Pancreas (tissue), 10 donors: ENCODE results near the gene KRT76. TPM values are rescaled to one million over a fixed set of nuclear protein-coding genes. Genes with fewer than 3 reads are reported as not detected.
A peak's percentile ranks its signal among the peaks of the same experiment; 100 is the strongest.

ENCODE experiments used
- ATAC-seq, 4 donors: fragments of 200-7000 bp; cut with Tn5 transposase; one replicate each; pipeline versions ENCODE4 v1.8.0 to v1.9.1; 2020; ENCODE audit warnings: mild to moderate bottlenecking in 4 of 4, moderate library complexity in 4 of 4
- DNase-seq, 6 donors: peaks; one replicate each; pipeline ENCODE4 v3.0.0-alpha.2; 2020
- FAIRE-seq: peaks from 2 replicates; lab custom pipeline; 2012; peaks lifted over from hg19 to GRCh38; lab: Jason Lieb, UNC
- H3K27ac ChIP-seq, 4 donors: fragments of 200-600 bp; sonication (generic); 1 replicate in 3 of 4; 2 replicates in 1 of 4; pipeline versions ENCODE4 v1.5.0 to v1.8.0; 2020
- H3K27me3 ChIP-seq, 4 donors: fragments of 200-600 bp; one replicate each; pipeline ENCODE4 v1.8.0; 2021
- H3K36me3 ChIP-seq, 3 donors: fragments of 200-600 bp; sonication (generic) in 1 of 3; one replicate each; pipeline versions ENCODE4 v1.5.0 to v1.8.0; 2020 to 2021
- H3K4me1 ChIP-seq, 3 donors: fragments of 200-600 bp; one replicate each; pipeline ENCODE4 v1.8.0; 2021
- H3K4me3 ChIP-seq, 4 donors: fragments of 200-600 bp; sonication (generic) in 2 of 4; one replicate each; pipeline versions ENCODE4 v1.5.0 to v1.8.0; 2020 to 2021
- H3K9me3 ChIP-seq, 4 donors: fragments of 200-600 bp; one replicate each; pipeline ENCODE4 v1.8.0; 2021
- CTCF ChIP-seq, 4 donors: fragments of 200-600 bp; sonication (generic) in 3 of 4; IDR thresholded peaks; one replicate each; pipeline versions ENCODE4 v1.5.0 to v1.8.0; 2021; ENCODE audit warnings: antibody characterized with exemption in 4 of 4
- WGBS, 2 donors: extraction: QIAGEN DNeasy Blood & Tissue Kit; methylation state at CpG; one replicate each; pipeline ENCODE4 v1.1.7; 2013; 5-methylcytosine and 5-hydroxymethylcytosine counted together
- intact Hi-C, 3 donors: fragments of 100-400 bp; cut with DNase I; formaldehyde crosslinking; loops; one replicate each; pipeline versions ENCODE4 v1.11.1 to v1.14.2; 2022
- polyA plus RNA-seq, 2 donors: library from polyadenylated mRNA; stranded (reverse); fragments of 200-250 nt; gene quantifications; one replicate each; pipeline ENCODE4 v1.2.3, GENCODE V29; 2013
- total RNA-seq, 6 donors: library from RNA; stranded (reverse); fragmentation: NEBNext Ultra II Directional in 4 of 6; extraction: Animal tissue kit (Norgen Biotek cat#: 25700) in 4 of 6; gene quantifications; one replicate each; pipeline versions ENCODE4 v1.2.1 to v1.2.4, GENCODE V29; 2021 to 2023
- donor health status: healthy with polysubstance abuse.
- donor health status: DM: no; HTN: no; CAD: no; lungs with moderate emphysema.
- donor health status: DM: no; HTN: no; CAD: no.
- donor health status: control.
- donor health status: control.
- donor health status: Bipolar disorder and iron deficiency.
- donor health status: DM: yes; HTN: yes; CAD: no.
- donor health status: DM: no; HTN: no; CAD: no.
- donor health status: DM: no; HTN: no; CAD: no.
- donor health status: DM: yes; HTN: yes; CAD: no.

Gene KRT76
- total and polyA plus RNA-seq, 8 donors, result not detected

- TF ChIP-seq CTCF (IDR thresholded peaks at IDR 0.05), result no peak
- no peaks in the 10 kb centered on the region for H3K36me3 ChIP-seq
- no peak within 1 kb of the TSS for H3K27ac ChIP-seq
- no peaks in the 10 kb centered on the region for H3K4me1 ChIP-seq
- peak; percentile 43 to 73 (median 65) for ATAC-seq
- WGBS, 2 donors, result 57 to 61% methylated on average over 15 of the region's 15 CpGs
- H3K4me3 ChIP-seq, result no peak within 1 kb of the TSS
- H3K9me3 ChIP-seq, result no peaks in the 10 kb centered on the region
- DNase-seq, result no peak
- FAIRE-seq, result no peak
- no peaks in the 10 kb centered on the region for H3K27me3 ChIP-seq
- intact Hi-C loops, result no loop called here
These were observed 37.0 kb upstream of the KRT76 start, which contains the start of gene KRT4 for GRCh38 chr12:52813885-52814709. TSS of gene KRT4 (minus strand) at chr12:52814116. CDS start at chr12:52814058, 58 bp downstream.

GRCh38 chr12:52813203-52813819, 36.2 kb upstream of the KRT76 start:
- no peak for FAIRE-seq
- no peak for DNase-seq
- Histone ChIP-seq H3K36me3 (no peaks in the 10 kb centered on the region), H3K9me3 (no peaks in the 10 kb centered on the region), H3K4me1 (no peaks in the 10 kb centered on the region), H3K4me3 (no peak overlapping the region), H3K27ac (no peak overlapping the region), H3K27me3 (no peaks in the 10 kb centered on the region)
- TF ChIP-seq CTCF (IDR thresholded peaks at IDR 0.05), result no peak
- intact Hi-C loops, result no loop called here
- no peak for ATAC-seq
- WGBS, 2 donors, result 66 to 74% methylated on average over 10 of the region's 10 CpGs

GRCh38 chr12:52812749-52813148, 35.6 kb upstream of the KRT76 start:
- DNase-seq (no peak), ATAC-seq (no peak), FAIRE-seq (no peak)
- Histone ChIP-seq H3K27me3 (no peaks in the 10 kb centered on the region), H3K36me3 (no peaks in the 10 kb centered on the region), H3K4me3 (no peak overlapping the region), H3K9me3 (no peaks in the 10 kb centered on the region), H3K27ac (no peak overlapping the region), H3K4me1 (no peaks in the 10 kb centered on the region)
- 38 to 52% methylated on average over 3 of the region's 3 CpGs for WGBS, 2 donors
- intact Hi-C loops, result no loop called here
- no peak for TF ChIP-seq CTCF (IDR thresholded peaks at IDR 0.05)

- no peak overlapping the region for H3K27ac ChIP-seq
- H3K36me3 ChIP-seq, result no peaks in the 10 kb centered on the region
- H3K4me1 ChIP-seq, result no peaks in the 10 kb centered on the region
- intact Hi-C loops, result no loop called here
- 53 to 66% methylated on average over 4 of the region's 4 CpGs for WGBS, 2 donors
- no peak for TF ChIP-seq CTCF (IDR thresholded peaks at IDR 0.05)
- no peak for ATAC-seq
- H3K4me3 ChIP-seq, result no peak overlapping the region
- FAIRE-seq, result no peak
- no peaks in the 10 kb centered on the region for H3K9me3 ChIP-seq
- no peak for DNase-seq
- H3K27me3 ChIP-seq, result no peaks in the 10 kb centered on the region
These were observed 34.9 kb upstream of the KRT76 start for GRCh38 chr12:52812073-52812400.
